ENCODE results near the gene VPS51.
A peak's percentile ranks its signal among the peaks of the same experiment; 100 is the strongest.

Gene VPS51

DNA sequence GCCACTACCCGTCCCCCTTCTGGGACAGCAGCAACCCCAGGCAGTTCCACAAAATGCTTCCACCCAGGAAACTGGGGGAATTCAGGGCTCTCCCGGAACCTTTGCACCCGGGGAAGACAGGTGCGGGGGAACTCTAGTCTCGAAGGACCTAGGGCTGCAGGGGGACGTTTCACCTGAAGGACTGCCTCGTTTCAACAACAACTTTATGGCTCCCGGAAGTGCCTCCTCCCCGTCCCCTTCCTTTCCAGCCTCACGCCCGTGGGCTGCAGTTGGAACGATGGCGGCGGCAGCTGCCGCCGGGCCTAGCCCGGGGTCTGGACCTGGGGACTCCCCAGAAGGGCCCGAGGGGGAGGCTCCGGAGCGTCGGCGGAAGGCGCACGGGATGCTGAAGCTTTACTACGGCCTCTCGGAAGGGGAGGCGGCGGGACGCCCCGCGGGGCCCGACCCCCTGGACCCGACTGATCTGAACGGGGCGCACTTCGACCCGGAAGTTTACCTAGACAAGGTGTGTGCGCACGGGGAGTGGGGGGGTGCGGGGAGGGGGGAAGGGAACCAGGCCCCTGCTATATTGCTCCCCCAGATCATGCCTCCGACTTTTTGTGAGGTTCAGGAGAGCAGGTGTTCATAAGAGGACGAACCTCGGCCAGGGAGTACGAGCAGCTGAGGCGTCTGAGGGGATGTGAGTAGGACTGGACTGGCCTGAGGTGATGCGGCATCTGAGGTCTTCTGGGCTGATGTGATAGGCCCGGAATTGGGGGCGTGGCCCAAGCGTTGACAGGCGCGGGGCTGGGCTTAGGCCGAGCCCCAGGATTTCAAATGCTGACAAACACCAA, at the start of gene VPS51:
VPS51 (plus strand) TSS at position 241 of the 833 bp plus-strand sequence; CDS start at position 278, 37 bp downstream.
- TF ChIP-seq ZNF274 (IDR thresholded peaks at IDR 0.05; ENCODE audit: low read depth, low read length): no peak
- peak within 1 kb of the TSS; percentile 67 for H3K4me3 ChIP-seq (ENCODE audit: low read length)

DNA sequence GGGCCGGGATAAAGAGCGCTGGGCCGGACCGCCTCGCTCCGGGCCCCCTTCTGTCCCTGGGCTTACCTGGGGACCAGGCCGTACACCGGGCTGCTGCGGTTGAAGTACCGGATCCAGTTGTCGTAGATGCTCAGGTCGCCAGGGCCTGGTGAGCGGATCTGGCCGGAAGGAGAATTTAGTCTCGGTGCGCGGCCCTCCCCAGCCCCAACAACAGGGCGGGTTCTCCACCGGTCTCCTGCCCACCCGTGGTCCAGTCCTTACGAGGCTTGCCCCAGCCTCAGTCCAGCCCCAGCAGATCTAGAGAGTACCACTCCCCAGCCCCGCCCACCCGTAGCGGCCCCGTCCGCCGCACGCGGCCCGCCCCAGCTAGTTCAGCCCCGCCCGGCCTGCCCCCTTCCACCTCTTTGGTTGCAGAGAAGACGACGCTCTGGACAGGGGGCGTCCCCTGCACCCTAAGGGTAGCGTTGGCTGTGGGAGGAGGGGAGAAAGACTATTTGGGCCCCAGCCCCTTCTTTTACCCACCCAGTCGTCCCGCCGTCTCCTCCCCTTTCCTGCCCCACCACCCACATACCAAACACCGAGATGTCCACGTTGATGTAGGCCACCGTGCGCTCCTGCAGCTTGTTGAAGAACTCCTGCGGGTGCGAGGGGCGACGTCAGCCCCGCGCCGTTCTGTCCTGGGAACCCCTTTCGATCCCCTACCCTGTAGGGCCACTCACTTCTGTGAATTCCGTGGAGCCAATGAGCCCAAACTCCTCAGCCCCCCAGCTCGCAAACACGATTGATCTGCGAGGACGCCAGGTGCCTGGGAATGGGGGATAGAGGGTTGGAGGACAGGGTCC, 48.2 kb upstream of the VPS51 start:
- TF ChIP-seq ZNF274 (IDR thresholded peaks at IDR 0.05; ENCODE audit: low read depth, low read length): no peak
- peak overlapping the region; percentile 3; the same call in 1 of the 2 replicates for H3K4me3 ChIP-seq (ENCODE audit: low read length)

DNA sequence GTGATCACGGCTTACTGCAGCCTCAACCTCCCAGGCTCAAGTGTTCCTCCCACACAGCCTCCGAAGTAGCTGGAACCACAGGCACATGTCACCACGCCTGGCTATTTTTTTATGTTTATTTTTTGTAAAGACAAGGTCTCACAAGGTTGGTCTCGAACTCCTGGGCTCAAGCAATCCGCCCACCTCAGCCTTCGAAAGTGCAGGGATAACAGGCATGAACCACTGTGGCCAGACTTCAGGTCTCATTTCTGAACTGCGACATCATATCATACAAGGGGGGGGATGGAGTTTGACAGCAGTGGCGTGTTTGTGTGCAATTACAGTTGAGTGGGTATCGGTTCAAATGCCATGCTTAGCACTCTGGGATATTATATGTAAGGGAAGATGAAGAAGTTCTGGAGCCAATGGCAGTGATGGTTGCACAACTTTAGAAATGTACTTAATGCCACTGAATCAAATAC, 44.6 kb upstream of the VPS51 start:
- no peak for TF ChIP-seq ZNF274 (IDR thresholded peaks at IDR 0.05; ENCODE audit: low read depth, low read length)
- H3K4me3 ChIP-seq (ENCODE audit: low read length): no peak overlapping the region

DNA sequence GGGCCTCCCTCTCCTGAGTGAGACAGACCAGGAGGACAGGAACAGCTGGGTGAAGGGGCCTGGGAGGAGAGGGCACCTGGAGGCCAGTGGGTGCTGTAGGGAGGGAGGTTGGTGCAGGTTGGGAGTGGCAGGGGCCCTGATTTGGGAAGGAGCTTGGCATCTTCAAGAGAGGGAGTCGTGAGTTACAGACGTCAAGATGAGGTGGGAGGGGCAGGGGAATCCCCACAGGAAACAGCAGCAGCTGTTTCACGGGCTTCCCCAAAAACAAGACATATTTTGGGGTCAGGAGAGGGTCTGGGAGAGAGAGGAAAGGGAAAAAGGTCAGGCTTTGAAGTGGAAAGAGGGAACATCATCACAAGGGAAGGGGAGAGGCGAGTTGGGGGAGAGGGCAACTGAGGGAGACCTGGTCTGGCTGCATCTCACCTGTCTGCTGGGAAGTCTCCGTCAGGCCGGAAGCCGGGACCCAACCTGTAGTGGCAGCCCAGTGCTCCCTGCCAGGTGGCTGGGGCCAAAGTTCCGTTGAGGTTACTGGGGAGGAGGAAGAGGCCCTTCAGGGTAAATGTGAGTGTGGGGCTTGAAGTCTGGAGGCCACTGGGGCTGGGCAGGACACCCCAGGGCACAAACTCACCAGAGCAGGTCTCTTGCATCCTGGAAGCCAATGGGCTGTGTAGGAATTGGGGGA, 42.0 kb upstream of the VPS51 start:
- TF ChIP-seq ZNF274 (IDR thresholded peaks at IDR 0.05; ENCODE audit: low read depth, low read length): no peak
- no peak overlapping the region for H3K4me3 ChIP-seq (ENCODE audit: low read length)

- TF ChIP-seq ZNF274 (IDR thresholded peaks at IDR 0.05; ENCODE audit: low read depth, low read length): no peak
- H3K4me3 ChIP-seq (ENCODE audit: low read length): no peak overlapping the region
Observed at GRCh38 chr11:65055538-65055937, 40.5 kb upstream of the VPS51 start.

- H3K4me3 ChIP-seq (ENCODE audit: low read length): no peak overlapping the region
- TF ChIP-seq ZNF274 (IDR thresholded peaks at IDR 0.05; ENCODE audit: low read depth, low read length): no peak
Observed at GRCh38 chr11:65056999-65057398, 39.0 kb upstream of the VPS51 start.

GRCh38 chr11:65057526-65057925, 38.5 kb upstream of the VPS51 start:
- H3K4me3 ChIP-seq (ENCODE audit: low read length): no peak overlapping the region
- TF ChIP-seq ZNF274 (IDR thresholded peaks at IDR 0.05; ENCODE audit: low read depth, low read length): no peak

DNA sequence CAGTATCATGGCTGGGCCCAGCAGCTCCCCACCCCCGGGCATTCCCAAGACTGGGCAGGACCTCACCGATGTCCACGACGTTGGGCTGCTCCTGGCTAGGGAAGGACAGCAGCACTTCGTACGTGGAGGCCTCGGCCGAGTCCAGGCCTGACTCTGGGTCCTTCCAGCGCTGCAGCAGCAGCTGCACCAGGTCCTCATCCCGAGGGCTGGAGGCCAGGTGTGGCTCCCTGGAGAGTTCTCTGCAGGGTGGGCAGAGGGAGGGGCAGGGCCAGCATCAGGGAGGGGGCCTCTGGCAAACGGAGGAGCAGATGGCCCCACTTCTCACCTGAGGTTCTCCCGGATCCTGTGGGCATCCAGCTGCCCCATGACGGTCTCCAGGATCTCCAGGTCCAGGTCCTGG, 38.0 kb upstream of the VPS51 start:
- H3K4me3 ChIP-seq (ENCODE audit: low read length): no peak overlapping the region
- no peak for TF ChIP-seq ZNF274 (IDR thresholded peaks at IDR 0.05; ENCODE audit: low read depth, low read length)

DNA sequence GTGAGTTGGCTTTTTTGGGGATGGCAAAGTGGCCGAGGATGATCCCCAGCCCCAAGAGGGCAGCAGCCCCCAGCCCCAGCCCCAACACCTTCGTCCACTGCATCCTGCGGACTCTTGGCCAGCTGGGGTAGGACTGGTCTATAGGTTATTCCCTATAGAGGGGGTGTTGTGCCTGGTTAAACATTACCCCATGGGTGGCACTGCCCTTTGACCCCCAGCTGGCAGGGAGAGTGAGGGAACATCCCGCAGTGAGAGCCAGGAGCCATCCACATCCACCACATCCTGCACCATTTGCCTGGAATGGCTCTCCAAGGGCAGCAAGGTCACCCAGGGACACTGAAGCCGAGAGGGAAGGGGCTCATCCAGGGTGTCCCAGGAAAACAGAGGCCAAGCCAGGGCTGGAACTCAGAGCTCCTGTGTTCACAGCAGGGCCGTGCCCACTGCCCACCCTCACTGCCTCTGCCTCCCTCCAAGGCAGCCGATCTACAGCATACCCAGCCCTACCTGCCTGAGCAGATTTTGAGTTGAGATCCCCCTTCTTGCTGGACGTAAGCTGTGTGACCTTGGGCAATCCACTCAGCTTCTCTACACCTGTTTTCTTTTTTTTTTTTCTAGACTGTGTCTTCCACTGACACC, 37.5 kb upstream of the VPS51 start, which contains the start of gene NAALADL1:
NAALADL1 (minus strand) TSS at position 135 of the 636 bp plus-strand sequence; CDS start at position 103, 32 bp downstream.
- H3K4me3 ChIP-seq (ENCODE audit: low read length): no peak within 1 kb of the TSS
- no peak for TF ChIP-seq ZNF274 (IDR thresholded peaks at IDR 0.05; ENCODE audit: low read depth, low read length)

DNA sequence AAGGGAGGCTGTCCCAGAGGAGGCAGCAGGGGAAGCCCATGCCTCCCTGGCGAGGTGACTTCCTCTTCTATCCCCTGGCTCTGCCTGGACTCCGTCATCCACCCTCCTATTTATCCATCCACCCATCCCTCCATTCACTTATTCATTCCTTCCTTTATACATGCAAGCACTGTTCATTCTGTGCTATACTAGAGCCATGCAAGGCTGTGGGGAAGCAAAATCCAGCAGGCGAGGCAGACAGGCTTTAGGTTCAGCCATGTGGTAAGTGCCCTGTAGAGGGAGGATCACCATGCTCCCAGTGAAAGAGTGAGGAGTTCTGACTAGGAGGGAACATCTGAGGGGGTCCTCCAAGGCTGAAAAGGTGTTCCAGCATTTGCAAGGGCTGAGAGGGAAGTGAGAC, 36.5 kb upstream of the VPS51 start:
- H3K4me3 ChIP-seq (ENCODE audit: low read length): no peak overlapping the region
- TF ChIP-seq ZNF274 (IDR thresholded peaks at IDR 0.05; ENCODE audit: low read depth, low read length): no peak

GRCh38 chr11:65059959-65060824, 35.8 kb upstream of the VPS51 start:
- no peak for TF ChIP-seq ZNF274 (IDR thresholded peaks at IDR 0.05; ENCODE audit: low read depth, low read length)
- H3K4me3 ChIP-seq (ENCODE audit: low read length): no peak overlapping the region

DNA sequence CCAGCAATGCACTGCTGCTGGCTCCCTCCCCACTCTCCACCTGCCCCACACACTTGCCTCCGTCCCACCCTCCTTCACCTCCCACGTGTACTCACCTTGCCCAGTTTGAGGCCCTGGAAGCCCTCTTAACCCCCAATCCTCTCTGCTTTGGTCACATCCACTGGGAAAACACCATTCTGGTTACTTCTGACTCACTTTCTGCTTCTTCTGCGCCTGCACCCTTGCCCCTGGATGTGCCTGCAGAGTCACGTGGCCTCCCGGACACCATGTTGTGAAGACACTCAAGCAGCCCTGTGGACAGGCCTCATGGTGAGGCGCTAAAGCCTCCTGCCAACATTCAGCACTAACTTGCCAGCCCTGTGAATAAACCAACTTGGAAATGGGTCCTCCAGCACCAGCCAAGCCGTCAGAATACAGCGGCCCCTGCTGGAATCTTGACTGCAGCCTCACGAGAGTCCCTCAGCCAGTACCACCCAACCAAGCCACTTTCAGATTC, 35.1 kb upstream of the VPS51 start:
- H3K4me3 ChIP-seq (ENCODE audit: low read length): no peak overlapping the region
- no peak for TF ChIP-seq ZNF274 (IDR thresholded peaks at IDR 0.05; ENCODE audit: low read depth, low read length)

GRCh38 chr11:65063532-65063931, 32.5 kb upstream of the VPS51 start:
- no peak overlapping the region for H3K4me3 ChIP-seq (ENCODE audit: low read length)
- TF ChIP-seq ZNF274 (IDR thresholded peaks at IDR 0.05; ENCODE audit: low read depth, low read length): no peak

All from GM08714 (cell line).